ENCODE data around the gene SULF2. TPM values are rescaled to one million over a fixed set of nuclear protein-coding genes. Genes with fewer than 3 reads are reported as not detected.
A peak's percentile ranks its signal among the peaks of the same experiment; 100 is the strongest.

Gene SULF2
- total RNA-seq, 1 experiment from 2014 or later, result 52.0 TPM

- DNase-seq, result no peak
- Histone ChIP-seq H3K27me3 (ENCODE audit: control insufficient read depth, insufficient read depth, low read length) (no peaks in the 10 kb centered on the region), H3K4me3 (ENCODE audit: insufficient read depth, low read depth, low read length) (no peak overlapping the region), H3K36me3 (replicated peaks; ENCODE audit: control insufficient read depth, insufficient read depth, low read length) (no peaks in the 10 kb centered on the region)
Measured at GRCh38 chr20:47730744-47731143, 54.5 kb downstream of the SULF2 start.

GRCh38 chr20:47729472-47729871 is 55.8 kb downstream of the SULF2 start:
- Histone ChIP-seq H3K4me3 (ENCODE audit: insufficient read depth, low read depth, low read length) (no peak overlapping the region), H3K36me3 (replicated peaks; ENCODE audit: control insufficient read depth, insufficient read depth, low read length) (no peaks in the 10 kb centered on the region), H3K27me3 (ENCODE audit: control insufficient read depth, insufficient read depth, low read length) (no peaks in the 10 kb centered on the region)
- no peak for DNase-seq

- Histone ChIP-seq H3K36me3 (replicated peaks; ENCODE audit: control insufficient read depth, insufficient read depth, low read length) (no peaks in the 10 kb centered on the region), H3K27me3 (ENCODE audit: control insufficient read depth, insufficient read depth, low read length) (no peaks in the 10 kb centered on the region), H3K4me3 (ENCODE audit: insufficient read depth, low read depth, low read length) (no peak overlapping the region)
- DNase-seq, result no peak
Measured at GRCh38 chr20:47727909-47728361, 57.3 kb downstream of the SULF2 start.

GRCh38 chr20:47727170-47727880 is 58.0 kb downstream of the SULF2 start:
- DNase-seq, result no peak
- Histone ChIP-seq H3K36me3 (replicated peaks; ENCODE audit: control insufficient read depth, insufficient read depth, low read length) (no peaks in the 10 kb centered on the region), H3K4me3 (ENCODE audit: insufficient read depth, low read depth, low read length) (no peak overlapping the region), H3K27me3 (ENCODE audit: control insufficient read depth, insufficient read depth, low read length) (no peaks in the 10 kb centered on the region)

- Histone ChIP-seq H3K27me3 (ENCODE audit: control insufficient read depth, insufficient read depth, low read length) (no peaks in the 10 kb centered on the region), H3K4me3 (ENCODE audit: insufficient read depth, low read depth, low read length) (no peak overlapping the region), H3K36me3 (replicated peaks; ENCODE audit: control insufficient read depth, insufficient read depth, low read length) (no peaks in the 10 kb centered on the region)
- no peak for DNase-seq
Measured at GRCh38 chr20:47726632-47727031, 58.6 kb downstream of the SULF2 start.

- DNase-seq, result peak; percentile 91
- Histone ChIP-seq H3K36me3 (replicated peaks; ENCODE audit: control insufficient read depth, insufficient read depth, low read length) (no peaks in the 10 kb centered on the region), H3K27me3 (ENCODE audit: control insufficient read depth, insufficient read depth, low read length) (no peaks in the 10 kb centered on the region), H3K4me3 (ENCODE audit: insufficient read depth, low read depth, low read length) (no peak overlapping the region)
Measured at GRCh38 chr20:47725248-47725973, 59.9 kb downstream of the SULF2 start.

- no peak for DNase-seq
- Histone ChIP-seq H3K27me3 (ENCODE audit: control insufficient read depth, insufficient read depth, low read length) (no peaks in the 10 kb centered on the region), H3K36me3 (replicated peaks; ENCODE audit: control insufficient read depth, insufficient read depth, low read length) (no peaks in the 10 kb centered on the region), H3K4me3 (ENCODE audit: insufficient read depth, low read depth, low read length) (no peak overlapping the region)
Measured at GRCh38 chr20:47724910-47725247, 60.4 kb downstream of the SULF2 start.

- no peak overlapping the region for H3K4me3 ChIP-seq (ENCODE audit: insufficient read depth, low read depth, low read length)
- H3K27me3 ChIP-seq (ENCODE audit: control insufficient read depth, insufficient read depth, low read length), result no peaks in the 10 kb centered on the region
- no peak for DNase-seq
- H3K36me3 ChIP-seq (replicated peaks; ENCODE audit: control insufficient read depth, insufficient read depth, low read length), result no peaks in the 10 kb centered on the region
Measured at GRCh38 chr20:47724396-47724795, 60.9 kb downstream of the SULF2 start.

GRCh38 chr20:47723322-47723721 is 62.0 kb downstream of the SULF2 start:
- no peaks in the 10 kb centered on the region for H3K36me3 ChIP-seq (replicated peaks; ENCODE audit: control insufficient read depth, insufficient read depth, low read length)

GRCh38 chr20:47720636-47721427 is 64.4 kb downstream of the SULF2 start:
- H3K27me3 ChIP-seq (ENCODE audit: control insufficient read depth, insufficient read depth, low read length), result no peaks in the 10 kb centered on the region
- H3K36me3 ChIP-seq (replicated peaks; ENCODE audit: control insufficient read depth, insufficient read depth, low read length), result no peaks in the 10 kb centered on the region
- no peak for DNase-seq

More at GRCh38 chr20:47723322-47723721, 62.0 kb downstream of the SULF2 start:
- no peak overlapping the region for H3K4me3 ChIP-seq (ENCODE audit: insufficient read depth, low read depth, low read length)
- no peaks in the 10 kb centered on the region for H3K27me3 ChIP-seq (ENCODE audit: control insufficient read depth, insufficient read depth, low read length)
- no peak for DNase-seq

GRCh38 chr20:47719625-47720024 is 65.7 kb downstream of the SULF2 start:
- H3K36me3 ChIP-seq (replicated peaks; ENCODE audit: control insufficient read depth, insufficient read depth, low read length), result no peaks in the 10 kb centered on the region
- H3K4me3 ChIP-seq (ENCODE audit: insufficient read depth, low read depth, low read length), result no peak overlapping the region
- H3K27me3 ChIP-seq (ENCODE audit: control insufficient read depth, insufficient read depth, low read length), result no peaks in the 10 kb centered on the region
- DNase-seq, result no peak

More at GRCh38 chr20:47720636-47721427, 64.4 kb downstream of the SULF2 start:
- no peak overlapping the region for H3K4me3 ChIP-seq (ENCODE audit: insufficient read depth, low read depth, low read length)

- H3K27me3 ChIP-seq (ENCODE audit: control insufficient read depth, insufficient read depth, low read length), result no peaks in the 10 kb centered on the region
- H3K36me3 ChIP-seq (replicated peaks; ENCODE audit: control insufficient read depth, insufficient read depth, low read length), result no peaks in the 10 kb centered on the region
- H3K4me3 ChIP-seq (ENCODE audit: insufficient read depth, low read depth, low read length), result no peak overlapping the region
- no peak for DNase-seq
Measured at GRCh38 chr20:47719211-47719610, 66.1 kb downstream of the SULF2 start.

- DNase-seq, result no peak
- no peaks in the 10 kb centered on the region for H3K36me3 ChIP-seq (replicated peaks; ENCODE audit: control insufficient read depth, insufficient read depth, low read length)
- no peak overlapping the region for H3K4me3 ChIP-seq (ENCODE audit: insufficient read depth, low read depth, low read length)
- H3K27me3 ChIP-seq (ENCODE audit: control insufficient read depth, insufficient read depth, low read length), result no peaks in the 10 kb centered on the region
Measured at GRCh38 chr20:47718398-47718797, 66.9 kb downstream of the SULF2 start.

- no peaks in the 10 kb centered on the region for H3K27me3 ChIP-seq (ENCODE audit: control insufficient read depth, insufficient read depth, low read length)
- H3K36me3 ChIP-seq (replicated peaks; ENCODE audit: control insufficient read depth, insufficient read depth, low read length), result no peaks in the 10 kb centered on the region
- H3K4me3 ChIP-seq (ENCODE audit: insufficient read depth, low read depth, low read length), result no peak overlapping the region
- no peak for DNase-seq
Measured at GRCh38 chr20:47717421-47717820, 67.9 kb downstream of the SULF2 start.

Data from H7 (cell line).